HG02571 (cell line): ENCODE data around the gene ZWINT.

Source experiments
- ATAC-seq: cut with Tn5 transposase; IDR thresholded peaks from one replicate; pipeline ENCODE4 v1.9.1; 2021; ENCODE audit warnings: mild to moderate bottlenecking, moderate library complexity; ENCODE audit not compliant: unreplicated experiment

Gene ZWINT, protein sequence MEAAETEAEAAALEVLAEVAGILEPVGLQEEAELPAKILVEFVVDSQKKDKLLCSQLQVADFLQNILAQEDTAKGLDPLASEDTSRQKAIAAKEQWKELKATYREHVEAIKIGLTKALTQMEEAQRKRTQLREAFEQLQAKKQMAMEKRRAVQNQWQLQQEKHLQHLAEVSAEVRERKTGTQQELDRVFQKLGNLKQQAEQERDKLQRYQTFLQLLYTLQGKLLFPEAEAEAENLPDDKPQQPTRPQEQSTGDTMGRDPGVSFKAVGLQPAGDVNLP

GRCh38 chr10:56360967-56361612 lies at the start of gene ZWINT:
Gene ZWINT (minus strand): TSS chr10:56361259. CDS start chr10:56361236, 23 bp downstream.
- peak; percentile 99 for ATAC-seq

DNA sequence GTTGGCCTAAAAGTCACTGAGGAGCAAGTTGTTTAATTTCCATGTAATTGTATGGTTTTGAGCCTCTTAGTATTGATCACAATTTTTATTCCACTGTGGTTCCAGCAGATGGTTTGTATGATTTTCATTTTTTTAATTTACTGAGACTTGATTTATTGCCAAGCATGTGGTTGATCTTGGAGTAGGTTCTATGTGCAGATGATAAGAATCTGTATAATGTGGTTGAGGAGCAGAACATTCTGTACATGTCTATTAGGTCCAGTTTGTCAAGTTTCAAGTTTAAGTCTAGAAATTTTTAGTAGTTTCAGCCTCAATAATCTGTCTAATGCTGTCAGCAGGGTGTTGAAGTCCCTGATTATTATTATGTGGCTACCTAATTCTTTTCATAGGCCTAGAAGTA lies 22.7 kb upstream of the ZWINT start:
- no peak for ATAC-seq

- no peak for ATAC-seq
Measured at GRCh38 chr10:56370217-56371113, 9.4 kb upstream of the ZWINT start.

DNA sequence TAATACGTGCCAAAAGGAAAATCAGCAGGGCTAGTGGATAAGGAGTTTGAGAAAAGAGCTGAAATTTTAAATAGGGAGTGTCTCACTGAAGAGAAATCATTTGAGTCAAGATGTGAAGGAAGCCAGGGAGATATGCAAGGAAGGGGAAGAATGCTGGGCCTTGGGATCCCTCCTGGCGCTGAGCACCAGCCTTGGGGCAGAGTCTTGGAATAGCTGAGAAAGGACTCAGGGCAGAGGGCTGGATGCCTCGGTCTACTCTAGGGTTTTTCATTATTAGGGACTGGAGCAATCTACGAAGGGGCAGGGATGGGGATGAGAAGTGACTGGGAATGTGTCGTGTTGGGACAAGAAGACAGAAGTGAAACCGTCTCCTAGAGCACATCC lies 484 bp downstream of the ZWINT start:
- no peak for ATAC-seq

DNA sequence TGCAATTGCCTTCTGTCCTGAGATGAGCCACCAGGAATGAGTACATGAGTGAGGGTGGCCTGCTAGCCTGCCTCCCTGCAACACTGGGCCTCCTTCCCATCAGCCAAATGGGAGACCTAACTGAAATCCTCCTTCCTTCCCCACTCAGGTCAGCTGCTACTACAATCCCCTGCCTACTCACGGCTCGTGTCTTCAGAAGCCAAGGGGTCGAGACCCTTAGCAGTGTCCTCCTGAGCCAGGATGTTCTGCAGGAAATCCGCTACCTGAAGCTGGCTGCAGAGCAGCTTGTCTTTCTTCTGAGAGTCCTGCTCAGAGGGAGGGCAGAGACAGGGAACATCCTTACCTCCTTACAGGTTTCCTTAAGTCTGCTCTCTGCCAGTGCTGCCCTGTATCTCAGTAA lies 1.2 kb downstream of the ZWINT start:
- ATAC-seq, result no peak

GRCh38 chr10:56357018-56357417 lies 4.0 kb downstream of the ZWINT start:
- no peak for ATAC-seq

DNA sequence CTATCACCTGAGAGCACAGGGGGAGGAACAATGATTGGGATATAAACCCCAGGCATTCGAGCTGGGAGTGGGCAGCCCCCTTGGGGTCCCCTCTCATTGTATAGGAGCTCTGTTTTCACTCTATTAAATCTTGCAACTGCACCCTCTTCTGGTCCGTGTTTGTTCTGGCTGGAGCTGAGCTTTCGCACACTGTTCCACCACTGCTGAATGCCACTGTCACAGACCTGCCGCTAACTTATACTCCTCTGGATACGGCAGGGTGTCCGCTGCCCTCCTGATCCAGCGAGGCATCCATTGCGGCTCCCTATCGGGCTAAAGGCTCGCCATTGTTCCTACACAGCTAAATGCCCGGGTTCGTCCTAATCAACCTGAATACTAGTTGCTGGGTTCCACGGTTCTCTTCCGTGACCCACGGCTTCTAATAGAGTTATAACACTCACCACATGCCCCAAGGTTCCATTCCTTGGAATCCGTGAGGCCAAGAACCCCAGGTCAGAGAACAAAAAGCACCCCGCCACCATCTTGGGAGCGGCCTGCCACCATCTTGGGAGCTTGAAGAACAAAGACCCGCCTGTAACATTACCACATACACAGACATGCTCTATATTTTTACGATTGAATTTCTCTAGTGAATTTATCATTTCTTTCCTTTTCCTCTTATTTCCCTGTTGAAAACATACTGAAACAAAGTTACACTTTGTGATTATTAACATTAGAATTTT lies 9.0 kb downstream of the ZWINT start:
- no peak for ATAC-seq

DNA sequence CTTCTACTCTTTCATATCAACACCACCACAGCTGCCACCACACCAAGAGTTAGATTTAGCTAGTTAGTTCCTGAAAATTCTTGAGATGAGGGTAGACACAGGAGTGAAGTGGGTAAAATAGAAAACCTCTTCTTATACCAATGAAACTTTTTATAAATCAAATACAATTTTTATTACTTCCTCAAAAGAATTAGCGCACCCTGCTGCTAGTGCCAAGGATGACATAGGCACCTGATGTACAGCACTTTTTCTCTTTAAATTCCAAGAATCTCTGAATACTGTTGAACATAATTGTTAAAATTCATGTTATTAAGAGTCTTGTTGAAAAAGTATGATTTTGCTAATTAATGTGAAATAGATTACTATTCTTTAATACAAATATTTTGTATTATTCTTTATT lies 11.4 kb downstream of the ZWINT start:
- ATAC-seq, result no peak

DNA sequence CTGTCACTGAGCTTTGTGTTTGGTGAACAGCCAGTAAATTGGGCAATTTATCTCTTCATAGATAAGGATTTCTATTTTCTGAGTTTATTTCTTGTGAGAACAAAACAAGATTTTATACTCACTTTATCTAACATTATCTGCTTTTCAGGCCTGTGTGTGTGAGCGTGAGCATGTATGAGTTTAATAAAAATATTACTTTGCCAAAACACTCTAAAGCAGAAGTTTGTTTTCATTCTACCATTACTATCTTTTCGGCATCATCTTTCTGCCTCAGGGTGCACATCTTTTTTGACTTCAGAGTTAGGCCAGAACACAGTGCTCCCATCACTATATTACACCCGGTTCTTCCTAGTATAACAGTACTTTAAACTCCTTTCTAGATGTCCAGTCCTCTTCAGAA lies 13.0 kb downstream of the ZWINT start:
- ATAC-seq, result no peak

DNA sequence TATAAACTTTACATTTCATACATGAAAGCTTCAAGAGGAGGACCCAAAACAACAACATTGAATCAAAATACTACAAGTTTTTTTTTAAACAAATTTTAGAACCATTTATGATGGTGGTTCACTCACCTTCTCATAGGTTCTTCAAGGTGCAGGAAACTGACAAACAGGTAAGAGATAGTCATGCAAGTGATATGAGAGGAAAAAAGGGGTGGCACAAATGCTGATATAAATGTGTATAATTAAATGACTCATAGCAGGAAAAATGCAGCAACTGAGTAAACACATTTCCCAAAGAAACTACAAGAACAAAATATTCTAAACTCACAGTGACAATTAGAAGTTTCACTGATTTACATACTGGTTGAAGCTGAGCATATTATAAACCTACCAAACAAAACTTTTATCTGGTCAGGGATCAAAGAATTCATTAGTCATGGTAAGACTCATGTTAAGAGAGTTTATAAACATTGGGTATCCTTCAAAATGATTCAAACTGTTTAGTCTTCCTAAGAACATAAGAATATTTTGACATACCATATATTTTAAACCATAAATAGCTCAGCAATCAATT lies 14.1 kb downstream of the ZWINT start:
- ATAC-seq, result no peak

DNA sequence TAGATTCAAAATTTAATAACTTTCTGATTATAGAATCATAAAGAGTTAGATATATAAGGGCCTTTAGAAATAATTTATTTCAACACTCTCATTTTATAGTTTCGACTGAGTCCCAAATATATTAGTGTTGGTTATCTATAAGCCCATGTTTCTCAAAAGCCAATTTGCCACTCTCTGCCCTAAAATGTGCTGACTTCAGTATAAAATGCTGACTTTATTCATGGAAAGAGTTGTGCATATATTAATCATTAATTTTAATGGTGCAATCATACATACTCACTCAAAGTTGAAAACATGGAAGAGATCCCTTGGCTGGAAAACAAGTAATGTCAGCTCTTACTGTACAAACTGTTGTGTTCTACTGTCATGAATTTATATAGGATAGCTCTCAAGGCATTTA lies 19.4 kb downstream of the ZWINT start:
- no peak for ATAC-seq

DNA sequence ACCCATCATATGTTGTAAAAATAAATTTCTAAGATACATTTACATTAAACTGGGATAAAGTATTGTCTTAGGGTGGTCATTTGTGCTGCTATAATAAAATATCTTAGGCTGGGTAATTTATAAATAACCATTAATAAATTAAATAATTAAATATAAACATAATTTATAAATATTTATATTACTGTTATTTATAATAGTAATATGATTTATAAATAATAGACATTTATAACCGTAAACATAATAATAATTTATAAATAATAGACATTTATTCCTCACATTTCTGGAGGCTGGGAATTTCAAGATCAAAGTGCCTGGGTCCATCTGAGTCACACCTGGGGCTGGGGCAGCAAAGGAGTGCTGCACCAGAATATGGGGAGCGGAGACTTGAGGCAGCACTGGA lies 31.1 kb downstream of the ZWINT start:
- ATAC-seq, result no peak

DNA sequence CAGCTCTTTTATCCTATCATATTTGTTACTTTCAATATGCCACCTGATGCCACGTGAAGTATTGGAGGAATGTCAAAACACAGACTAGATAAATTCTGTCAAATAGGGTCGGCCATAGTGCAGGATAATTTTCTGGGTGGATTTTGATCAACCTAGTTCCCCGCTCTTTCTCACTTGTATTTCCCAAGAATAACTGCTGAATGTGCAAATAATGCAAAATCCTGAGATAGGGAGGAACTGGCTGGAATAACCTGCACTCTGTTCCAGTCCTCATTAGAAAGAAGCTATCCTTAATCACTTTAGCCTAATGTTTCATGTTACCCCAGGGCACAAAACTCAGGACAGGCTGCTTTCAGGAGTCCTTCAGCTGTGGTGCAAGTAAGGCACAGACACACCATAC lies 33.9 kb downstream of the ZWINT start:
- ATAC-seq, result no peak

DNA sequence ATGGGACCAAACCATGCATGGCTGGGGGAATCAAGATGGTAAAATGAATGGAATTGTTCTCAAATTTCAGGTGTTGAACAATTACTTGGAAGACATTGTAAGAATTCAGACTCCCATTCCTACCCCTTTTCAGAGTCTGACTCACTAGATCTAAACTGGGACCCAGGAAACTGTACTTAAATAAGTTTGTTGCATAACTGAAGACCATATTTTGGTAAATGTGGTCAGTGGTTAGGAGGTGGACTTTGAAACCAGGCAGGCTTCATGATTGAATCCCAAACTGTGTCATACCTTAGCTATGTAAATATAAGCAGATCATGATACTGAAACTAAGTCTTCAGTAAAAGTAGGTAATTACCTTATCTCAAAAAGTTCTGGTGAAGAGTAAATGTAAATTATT lies 41.7 kb downstream of the ZWINT start:
- peak; percentile 89 for ATAC-seq

GRCh38 chr10:56318816-56319215 lies 42.2 kb downstream of the ZWINT start:
- ATAC-seq, result no peak

- ATAC-seq, result no peak
Measured at GRCh38 chr10:56317603-56318002, 43.5 kb downstream of the ZWINT start.

DNA sequence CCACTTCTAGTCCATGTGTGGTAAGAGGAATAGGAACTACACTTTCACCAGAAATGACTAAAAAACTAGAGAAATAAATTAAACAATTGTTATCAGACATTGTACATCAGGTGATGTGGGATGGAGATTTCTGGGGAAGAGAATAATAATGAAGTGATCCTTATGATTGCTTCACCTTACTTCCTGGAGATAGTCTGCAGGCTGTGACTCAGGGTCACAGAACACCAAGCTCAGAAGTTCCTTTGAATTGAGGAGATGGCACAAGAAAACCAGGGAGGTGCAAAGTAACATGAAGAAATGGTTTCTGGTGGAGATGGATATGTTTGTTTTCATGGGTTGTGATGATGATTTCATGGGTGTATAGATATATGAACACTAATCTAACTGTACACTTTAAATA lies 44.5 kb downstream of the ZWINT start:
- no peak for ATAC-seq
